HFFc6 (cell line): ENCODE data around the gene TEK. TPM values are rescaled to one million over a fixed set of nuclear protein-coding genes. Genes with fewer than 3 reads are reported as not detected.
A peak's percentile ranks its signal among the peaks of the same experiment; 100 is the strongest.
"Not testable (repeated sequence)": the region's sequence is repeated elsewhere in the genome, so short reads cannot be mapped to it uniquely, and the experiment has no call there.

Source experiments
- DNase-seq: peaks from one replicate; pipeline ENCODE4 v3.0.0-alpha.2; 2018
- H3K27ac Mint-ChIP-seq: 2 replicates; pipeline ENCODE4 v1.8.0; 2020; ENCODE audit warnings: mild to moderate bottlenecking, mixed read lengths
- H3K27me3 Mint-ChIP-seq: 2 replicates; pipeline ENCODE4 v1.8.0; 2021; ENCODE audit warnings: mild to moderate bottlenecking, moderate library complexity, mixed read lengths; ENCODE audit not compliant: insufficient read depth
- H3K36me3 Mint-ChIP-seq: 2 replicates; pipeline ENCODE4 v1.8.0; 2021; ENCODE audit warnings: low read depth, mixed read lengths
- H3K4me1 Mint-ChIP-seq: 2 replicates; pipeline ENCODE4 v1.8.0; 2020; ENCODE audit warnings: low read depth, mixed read lengths
- H3K4me3 Mint-ChIP-seq: 2 replicates; pipeline ENCODE4 v1.8.0; 2020; ENCODE audit warnings: mild to moderate bottlenecking, moderate library complexity, mixed read lengths
- H3K9me3 Mint-ChIP-seq: 2 replicates; pipeline ENCODE4 v1.8.0; 2020; ENCODE audit warnings: mild to moderate bottlenecking, mixed read lengths
- total RNA-seq, 6 experiments: library from RNA; stranded (reverse); fragmentation: NEBNext Ultra II Directional; extraction: Animal tissue kit (Norgen Biotek cat#: 25700); gene quantifications; 2 replicates in 1 of 6; 3 replicates in 5 of 6; pipeline ENCODE4 v1.2.3, GENCODE V29; 2021
- TF ChIP-seq, protein P1 (sequence below): fragments of 200-600 bp; sonication (generic); IDR thresholded peaks from 2 replicates; pipeline ENCODE4 v1.5.0; 2021; ENCODE audit warnings: antibody characterized with exemption, mild to moderate bottlenecking

Gene TEK
- total RNA-seq, 6 experiments from 2014 or later, result 2.0 to 10.0 (median 8.5) TPM

DNA sequence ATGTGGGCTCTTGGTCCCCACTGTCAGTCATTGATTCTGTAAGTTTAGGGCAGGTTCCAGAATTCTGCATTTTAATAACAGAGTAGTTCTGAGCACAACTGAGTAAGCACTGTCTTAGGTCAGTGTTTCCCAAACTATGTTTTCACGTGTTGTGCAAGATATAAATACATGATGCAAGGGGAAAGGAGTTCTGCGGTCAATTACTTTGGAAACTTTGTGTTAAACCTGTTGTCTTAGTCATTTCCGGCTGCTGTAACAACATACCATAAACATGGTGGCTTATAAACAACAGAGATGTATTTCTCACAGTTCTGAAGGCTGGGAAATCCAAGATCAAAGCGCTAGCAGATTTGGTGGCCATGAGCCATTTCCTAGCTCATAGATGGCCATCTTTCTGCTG is 118.2 kb downstream of the TEK start:
- Mint-ChIP-seq H3K27me3 (no peaks in the 10 kb centered on the region; the same call in 1 of the 2 replicates), H3K4me3 (no peak overlapping the region), H3K4me1 (no peaks in the 10 kb centered on the region; the same call in 1 of the 2 replicates), H3K9me3 (no peaks in the 10 kb centered on the region), H3K36me3 (peaks cover 28% of the 10 kb centered on the region; the same call in 1 of the 2 replicates), H3K27ac (peak overlapping the region; percentile 12; the same call in 1 of the 2 replicates)
- TF ChIP-seq, protein P1, sequence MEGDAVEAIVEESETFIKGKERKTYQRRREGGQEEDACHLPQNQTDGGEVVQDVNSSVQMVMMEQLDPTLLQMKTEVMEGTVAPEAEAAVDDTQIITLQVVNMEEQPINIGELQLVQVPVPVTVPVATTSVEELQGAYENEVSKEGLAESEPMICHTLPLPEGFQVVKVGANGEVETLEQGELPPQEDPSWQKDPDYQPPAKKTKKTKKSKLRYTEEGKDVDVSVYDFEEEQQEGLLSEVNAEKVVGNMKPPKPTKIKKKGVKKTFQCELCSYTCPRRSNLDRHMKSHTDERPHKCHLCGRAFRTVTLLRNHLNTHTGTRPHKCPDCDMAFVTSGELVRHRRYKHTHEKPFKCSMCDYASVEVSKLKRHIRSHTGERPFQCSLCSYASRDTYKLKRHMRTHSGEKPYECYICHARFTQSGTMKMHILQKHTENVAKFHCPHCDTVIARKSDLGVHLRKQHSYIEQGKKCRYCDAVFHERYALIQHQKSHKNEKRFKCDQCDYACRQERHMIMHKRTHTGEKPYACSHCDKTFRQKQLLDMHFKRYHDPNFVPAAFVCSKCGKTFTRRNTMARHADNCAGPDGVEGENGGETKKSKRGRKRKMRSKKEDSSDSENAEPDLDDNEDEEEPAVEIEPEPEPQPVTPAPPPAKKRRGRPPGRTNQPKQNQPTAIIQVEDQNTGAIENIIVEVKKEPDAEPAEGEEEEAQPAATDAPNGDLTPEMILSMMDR, result no peak
- peak; percentile 39 for DNase-seq

DNA sequence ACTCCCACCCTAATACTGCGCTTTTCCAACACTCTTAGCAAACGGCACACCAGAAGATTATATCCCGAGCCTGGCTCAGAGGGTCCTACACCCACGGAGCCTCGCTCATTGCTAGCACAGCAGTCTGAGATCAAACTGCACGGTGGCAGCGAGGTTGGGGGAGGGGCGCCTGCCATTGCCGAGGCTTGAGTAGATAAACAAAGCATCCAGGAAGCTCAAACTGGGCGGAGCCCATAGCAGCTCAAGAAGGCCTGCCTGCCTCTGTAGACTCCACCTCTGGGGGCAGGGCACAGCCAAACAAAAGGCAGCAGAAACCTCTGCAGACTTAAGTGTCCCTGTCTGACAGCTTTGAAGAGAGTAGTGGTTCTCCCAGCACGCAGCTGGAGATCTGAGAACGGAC is 130.6 kb downstream of the TEK start:
- H3K4me1 Mint-ChIP-seq, DNase-seq, H3K27ac Mint-ChIP-seq, H3K4me3 Mint-ChIP-seq, H3K27me3 Mint-ChIP-seq: not testable (repeated sequence)
- Mint-ChIP-seq H3K36me3 (peaks cover 17% of the 10 kb centered on the region), H3K9me3 (peaks cover 34% of the 10 kb centered on the region)

DNA sequence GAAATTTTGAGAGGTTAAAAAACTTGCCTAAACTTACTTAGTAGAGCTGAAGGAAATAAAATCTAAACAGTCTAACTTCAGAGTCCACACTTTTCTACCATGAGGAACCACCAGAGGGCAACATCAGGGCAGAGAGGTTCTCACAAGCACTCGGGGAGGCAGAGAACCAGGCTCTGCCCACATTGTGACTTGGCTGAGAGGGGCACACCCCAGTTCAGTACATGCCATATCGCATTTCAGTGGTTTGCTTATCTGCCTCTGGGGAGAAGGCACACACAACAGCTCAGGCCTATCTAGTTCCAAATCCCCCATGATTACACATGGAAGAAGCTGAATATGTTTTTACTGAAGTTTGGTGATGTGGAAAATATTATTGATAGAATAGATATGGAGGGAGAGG is 138.7 kb downstream of the TEK start:
- H3K4me1 Mint-ChIP-seq, result peaks cover 18% of the 10 kb centered on the region
- TF ChIP-seq, protein P1, result peak; percentile 83
- DNase-seq, result peak; percentile 39
- H3K27me3 Mint-ChIP-seq, result peaks cover 3% of the 10 kb centered on the region
- 0 out of 2 replicates have a peak overlapping the region, but pooled peaks have one; percentile 36 for H3K27ac Mint-ChIP-seq
- H3K9me3 Mint-ChIP-seq, result no peaks in the 10 kb centered on the region
- H3K36me3 Mint-ChIP-seq, result no peaks in the 10 kb centered on the region
- H3K4me3 Mint-ChIP-seq, result peak overlapping the region; percentile 57; the same call in 1 of the 2 replicates

DNA sequence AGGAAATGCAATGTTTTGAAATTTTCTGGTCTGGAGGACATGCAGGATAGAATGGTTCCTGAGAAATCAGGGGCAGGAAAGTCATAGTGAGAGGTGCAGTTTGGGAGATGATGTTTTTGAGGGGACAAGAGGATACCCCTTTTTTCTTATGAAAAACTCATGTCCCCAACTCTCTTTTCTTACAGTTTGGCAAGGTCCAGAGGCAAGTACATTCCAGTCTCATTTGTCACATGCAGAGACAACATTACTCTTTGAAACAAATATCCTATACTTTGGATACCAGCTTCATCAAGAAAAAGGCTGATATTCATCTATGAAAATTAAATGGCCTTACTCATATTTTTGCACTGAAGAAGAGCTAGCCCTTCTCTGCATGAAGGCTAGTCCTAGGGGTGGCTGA is 139.7 kb downstream of the TEK start:
- H3K36me3 Mint-ChIP-seq, result no peaks in the 10 kb centered on the region
- H3K9me3 Mint-ChIP-seq, result no peaks in the 10 kb centered on the region
- TF ChIP-seq, protein P1, result no peak
- peaks cover 6% of the 10 kb centered on the region for H3K27me3 Mint-ChIP-seq
- peak overlapping the region; percentile 57; the same call in 1 of the 2 replicates for H3K4me3 Mint-ChIP-seq
- H3K4me1 Mint-ChIP-seq, result peaks cover 18% of the 10 kb centered on the region
- H3K27ac Mint-ChIP-seq, result peak overlapping the region; percentile 36; the same call in 1 of the 2 replicates
- DNase-seq, result no peak

DNA sequence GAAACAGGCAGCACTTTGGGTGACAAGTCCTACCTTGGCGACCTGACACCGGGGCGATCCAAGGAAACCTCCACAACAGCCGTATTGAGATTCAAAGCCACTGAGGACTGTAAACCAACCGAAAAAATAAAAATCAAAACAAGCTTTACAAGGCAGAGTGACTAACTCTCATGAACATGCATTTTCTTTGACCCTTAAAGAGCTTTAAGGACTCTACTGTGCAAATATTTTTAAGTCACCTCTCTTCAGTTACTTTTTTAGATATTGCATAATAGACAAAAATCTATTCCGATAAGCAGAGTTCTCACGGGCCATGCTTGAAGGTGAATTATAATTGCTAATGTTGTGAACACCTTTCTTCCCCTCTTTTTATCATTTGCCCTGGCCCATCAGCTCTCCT is 149.6 kb downstream of the TEK start:
- Mint-ChIP-seq H3K4me1 (no peaks in the 10 kb centered on the region), H3K27ac (no peak overlapping the region), H3K27me3 (peaks cover 9% of the 10 kb centered on the region), H3K9me3 (no peaks in the 10 kb centered on the region), H3K4me3 (no peak overlapping the region), H3K36me3 (no peaks in the 10 kb centered on the region)
- TF ChIP-seq, protein P1, result no peak
- DNase-seq, result no peak

DNA sequence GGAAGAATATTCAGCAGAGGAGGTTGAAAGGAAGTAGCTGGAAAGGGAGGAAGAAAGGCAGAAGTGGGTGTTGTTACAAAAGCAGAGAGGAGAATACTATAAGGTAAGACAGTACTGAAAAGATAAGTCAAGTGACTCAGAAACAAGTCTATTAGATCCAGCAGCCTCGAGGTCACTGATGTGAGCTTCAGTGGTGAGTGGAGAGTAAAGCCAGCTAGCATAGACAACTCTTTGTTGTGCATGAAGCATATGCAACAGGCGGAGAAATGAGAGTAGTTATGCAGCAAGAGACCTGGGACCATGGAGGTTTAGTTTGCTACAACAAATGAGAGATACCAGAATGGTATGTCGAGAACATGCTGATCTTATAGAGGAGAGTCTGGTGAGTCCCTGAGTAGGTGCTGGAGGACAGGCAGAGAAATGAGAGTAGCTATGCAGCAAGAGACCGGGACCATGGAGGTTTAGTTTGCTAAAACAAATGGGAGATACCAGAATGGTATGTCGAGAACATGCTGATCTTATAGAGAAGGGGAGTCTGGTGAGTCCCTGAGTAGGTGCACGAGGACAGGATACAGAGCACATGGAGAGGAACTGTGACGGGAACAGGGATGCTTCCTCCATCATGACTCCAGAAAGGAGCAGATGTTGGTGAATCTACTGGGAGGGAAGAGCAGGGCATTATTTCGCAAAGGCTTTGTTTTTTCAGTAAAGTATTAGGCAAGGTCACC is 151.9 kb downstream of the TEK start:
- no peak for DNase-seq
- TF ChIP-seq, protein P1, result no peak
- H3K36me3 Mint-ChIP-seq, result no peaks in the 10 kb centered on the region
- H3K9me3 Mint-ChIP-seq, result no peaks in the 10 kb centered on the region
- peaks cover 4% of the 10 kb centered on the region for H3K27me3 Mint-ChIP-seq
- H3K27ac Mint-ChIP-seq, result no peak overlapping the region
- H3K4me3 Mint-ChIP-seq, result no peak overlapping the region
- no peaks in the 10 kb centered on the region for H3K4me1 Mint-ChIP-seq
